Breast epithelium (tissue), 4 donors: ENCODE results near the gene SAMD9L. TPM values are rescaled to one million over a fixed set of nuclear protein-coding genes. Genes with fewer than 3 reads are reported as not detected.

Experiments used
- DNase-seq, 2 donors: peaks; one replicate each; pipeline ENCODE4 v3.0.0-alpha.2; 2019; ENCODE audit warnings: low spot score in 2 of 2
- H3K27ac ChIP-seq, 2 donors: fragments of 200-600 bp; sonication (generic) in 1 of 2; one replicate each; pipeline ENCODE4 v1.5.1; 2016 to 2019; ENCODE audit warnings: mild to moderate bottlenecking in 1 of 2
- H3K27me3 ChIP-seq, 2 donors: fragments of 200-600 bp; sonication (generic) in 1 of 2; one replicate each; pipeline versions ENCODE4 v1.5.1 to v1.6.0; 2017 to 2019; ENCODE audit warnings: control low read depth in 1 of 2, mild to moderate bottlenecking in 1 of 2
- H3K36me3 ChIP-seq: fragments of 200-600 bp; one replicate; pipeline ENCODE4 v1.5.1; 2019
- H3K4me1 ChIP-seq, 2 donors: fragments of 200-600 bp; sonication (generic); one replicate each; pipeline ENCODE4 v1.5.1; 2016 to 2019; ENCODE audit warnings: control low read depth in 1 of 2
- H3K4me3 ChIP-seq, 3 donors: fragments of 200-600 bp; sonication (generic); 1 replicate in 2 of 3; 2 replicates in 1 of 3; pipeline ENCODE4 v1.5.1; 2016 to 2019; ENCODE audit warnings: mild to moderate bottlenecking in 3 of 3, moderate library complexity in 2 of 3
- H3K9me3 ChIP-seq, 2 donors: fragments of 200-600 bp; sonication (generic) in 1 of 2; one replicate each; pipeline ENCODE4 v1.5.1; 2016 to 2019; ENCODE audit warnings: control low read depth in 1 of 2
- POLR2A ChIP-seq: fragments of 450-650 bp; IDR thresholded peaks from one replicate; pipeline ENCODE4 v1.6.1; 2016; ENCODE audit warnings: antibody characterized with exemption, mild to moderate bottlenecking, moderate library complexity
- POLR2AphosphoS5 ChIP-seq, 3 donors: sonication (generic); formaldehyde crosslinking; IDR thresholded peaks; one replicate each; pipeline ENCODE4 v1.6.1; 2017; ENCODE audit warnings: antibody characterized with exemption in 3 of 3
- intact Hi-C: fragments of 100-400 bp; cut with DNase I; formaldehyde crosslinking; loops from one replicate; pipeline ENCODE4 v1.15.1; 2023; ENCODE audit warnings: low total_unique reads
- total RNA-seq, 3 donors: library from RNA; depleted of rRNA; stranded (reverse); fragments of >200 nt; gene quantifications; one replicate each; pipeline ENCODE4 v1.1.0, GENCODE V29; 2016
- TF ChIP-seq, protein P1 (sequence below), 3 donors: fragments of 450-650 bp; IDR thresholded peaks; one replicate each; pipeline ENCODE4 v1.5.1; 2016 to 2017; ENCODE audit warnings: antibody characterized with exemption in 3 of 3, mild to moderate bottlenecking in 3 of 3, moderate library complexity in 3 of 3

Gene SAMD9L
- total RNA-seq, 3 donors from 2014 or later: 7.5 to 10.5 (median 8.6) TPM

GRCh38 chr7:93108003-93108402 is 40.2 kb downstream of the SAMD9L start:
- TF ChIP-seq POLR2AphosphoS5 (IDR thresholded peaks at IDR 0.05) (no peak), POLR2A (no peak)
- TF ChIP-seq, protein P1, sequence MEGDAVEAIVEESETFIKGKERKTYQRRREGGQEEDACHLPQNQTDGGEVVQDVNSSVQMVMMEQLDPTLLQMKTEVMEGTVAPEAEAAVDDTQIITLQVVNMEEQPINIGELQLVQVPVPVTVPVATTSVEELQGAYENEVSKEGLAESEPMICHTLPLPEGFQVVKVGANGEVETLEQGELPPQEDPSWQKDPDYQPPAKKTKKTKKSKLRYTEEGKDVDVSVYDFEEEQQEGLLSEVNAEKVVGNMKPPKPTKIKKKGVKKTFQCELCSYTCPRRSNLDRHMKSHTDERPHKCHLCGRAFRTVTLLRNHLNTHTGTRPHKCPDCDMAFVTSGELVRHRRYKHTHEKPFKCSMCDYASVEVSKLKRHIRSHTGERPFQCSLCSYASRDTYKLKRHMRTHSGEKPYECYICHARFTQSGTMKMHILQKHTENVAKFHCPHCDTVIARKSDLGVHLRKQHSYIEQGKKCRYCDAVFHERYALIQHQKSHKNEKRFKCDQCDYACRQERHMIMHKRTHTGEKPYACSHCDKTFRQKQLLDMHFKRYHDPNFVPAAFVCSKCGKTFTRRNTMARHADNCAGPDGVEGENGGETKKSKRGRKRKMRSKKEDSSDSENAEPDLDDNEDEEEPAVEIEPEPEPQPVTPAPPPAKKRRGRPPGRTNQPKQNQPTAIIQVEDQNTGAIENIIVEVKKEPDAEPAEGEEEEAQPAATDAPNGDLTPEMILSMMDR (IDR thresholded peaks at IDR 0.05): no peak
- Histone ChIP-seq H3K27me3 (no peaks in the 10 kb centered on the region), H3K4me1 (no peaks in the 10 kb centered on the region), H3K9me3 (peaks cover 50 to 83% of the 10 kb centered on the region in 2 donors), H3K4me3 (no peak overlapping the region), H3K36me3 (peaks cover 11% of the 10 kb centered on the region), H3K27ac (no peak overlapping the region)
- intact Hi-C loops: no loop called here
- DNase-seq: no peak

DNA sequence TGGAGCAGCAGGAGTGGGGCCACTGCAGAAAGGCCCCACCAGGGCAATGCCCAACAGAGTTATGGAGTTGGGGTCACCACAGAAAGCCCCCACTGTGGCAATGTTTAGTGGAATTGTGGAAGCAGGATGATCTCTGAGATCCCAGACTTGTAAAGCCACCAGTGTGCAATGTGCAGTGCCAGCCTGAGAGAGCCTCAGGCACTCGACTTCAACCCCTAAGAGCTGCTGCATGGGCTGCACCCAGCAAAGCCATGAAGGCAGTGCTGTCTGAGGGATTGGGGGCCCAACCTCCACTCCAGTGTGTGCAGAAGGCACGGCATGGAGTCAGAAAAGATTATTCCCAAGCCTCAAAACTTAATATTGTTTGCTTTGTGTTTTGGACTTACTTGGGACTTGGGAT is 50.8 kb downstream of the SAMD9L start:
- Histone ChIP-seq H3K9me3 (peaks cover 36 to 40% of the 10 kb centered on the region in 2 donors), H3K36me3 (no peaks in the 10 kb centered on the region), H3K27me3 (no peaks in the 10 kb centered on the region), H3K27ac (no peak overlapping the region), H3K4me1 (no peaks in the 10 kb centered on the region), H3K4me3 (no peak overlapping the region)
- no peak for DNase-seq
- TF ChIP-seq POLR2AphosphoS5 (IDR thresholded peaks at IDR 0.05): no peak
- TF ChIP-seq POLR2A: no peak
- TF ChIP-seq, protein P1 (IDR thresholded peaks at IDR 0.05): no peak
- intact Hi-C loops: no loop called here

DNA sequence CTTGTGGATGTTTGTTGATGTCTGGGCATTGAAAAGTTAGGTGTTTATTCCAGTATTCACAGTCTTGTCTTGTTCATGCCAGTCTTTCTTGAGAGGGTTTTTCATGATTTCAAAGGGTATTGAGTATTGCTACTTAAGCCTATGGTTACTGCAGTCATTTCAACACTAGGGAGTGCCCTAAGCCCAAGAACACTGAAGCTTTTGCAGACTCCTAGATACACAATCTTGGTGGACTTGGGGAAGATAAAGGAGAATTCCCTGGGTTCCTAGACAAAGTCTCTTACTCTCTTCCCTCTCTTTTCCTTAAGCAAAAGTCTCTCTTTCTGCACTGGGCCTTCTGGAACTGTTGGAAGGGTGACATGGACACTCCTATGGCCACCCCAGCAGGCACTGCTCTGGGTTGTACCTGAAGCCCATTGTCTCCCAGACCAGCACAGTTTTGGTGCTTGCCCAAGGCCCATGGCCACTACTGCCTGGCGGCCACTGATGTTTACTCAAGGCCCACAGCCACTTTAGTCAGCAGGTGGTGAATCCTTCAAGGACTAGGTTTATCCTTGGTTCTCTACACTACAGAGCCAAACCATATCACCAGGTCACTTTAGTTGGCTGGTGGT is 55.3 kb downstream of the SAMD9L start:
- Histone ChIP-seq H3K27me3 (no peaks in the 10 kb centered on the region), H3K36me3 (no peaks in the 10 kb centered on the region), H3K4me1 (no peaks in the 10 kb centered on the region), H3K27ac (no peak overlapping the region), H3K9me3 (peaks cover 0 to 5% of the 10 kb centered on the region in 2 donors), H3K4me3 (no peak overlapping the region)
- intact Hi-C loops: no loop called here
- no peak for DNase-seq
- TF ChIP-seq, protein P1 (IDR thresholded peaks at IDR 0.05): no peak
- no peak for TF ChIP-seq POLR2AphosphoS5 (IDR thresholded peaks at IDR 0.05)
- TF ChIP-seq POLR2A: no peak

Other genes with a start within 250 kb of the SAMD9L start
- gene SAMD9, start 30.4 kb downstream of the SAMD9L start, total RNA-seq: 1 to 10 TPM; 5.6 to 9.2 (median 7.9) TPM
- gene HEPACAM2, start 78.1 kb upstream of the SAMD9L start, total RNA-seq: 1 to 10 TPM in 1 of 3 donors, under 1 TPM in 1, not detected in 1; 0.33 to 4.4 TPM
- gene VPS50, start 84.0 kb upstream of the SAMD9L start, total RNA-seq: 10 to 100 TPM; 20.3 to 54.4 (median 24.6) TPM